GM21423 (cell line): ENCODE data around the gene CNTNAP5.

Experiments
- ATAC-seq: cut with Tn5 transposase; IDR thresholded peaks from one replicate; pipeline ENCODE4 v1.9.1; 2021; ENCODE audit warnings: mild to moderate bottlenecking, moderate library complexity; ENCODE audit not compliant: unreplicated experiment

CNTNAP5 gene

GRCh38 chr2:124535816-124536215 is 510.7 kb downstream of the CNTNAP5 start:
- ATAC-seq = no peak

GRCh38 chr2:124536591-124536990 is 511.5 kb downstream of the CNTNAP5 start:
- ATAC-seq = no peak

DNA sequence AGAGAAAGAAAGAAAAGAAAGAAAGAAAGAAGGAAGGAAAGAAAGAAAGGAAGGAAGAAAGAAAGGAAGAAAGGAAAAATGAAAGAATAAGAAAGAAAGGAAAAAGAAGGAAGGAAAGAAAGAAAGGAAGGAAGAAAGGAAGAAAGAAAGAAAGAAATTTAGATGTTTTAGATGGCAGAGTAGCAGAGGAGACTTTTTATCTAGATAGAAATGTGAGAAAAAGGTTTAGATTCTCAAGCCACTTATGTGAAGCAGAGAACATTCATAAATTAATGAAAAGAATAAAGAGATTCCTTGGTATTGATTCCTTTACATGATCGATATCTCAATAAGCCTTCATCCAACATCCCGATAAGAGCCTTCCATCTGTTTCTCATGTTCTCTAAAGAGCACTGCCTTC is 513.5 kb downstream of the CNTNAP5 start:
- no peak for ATAC-seq

DNA sequence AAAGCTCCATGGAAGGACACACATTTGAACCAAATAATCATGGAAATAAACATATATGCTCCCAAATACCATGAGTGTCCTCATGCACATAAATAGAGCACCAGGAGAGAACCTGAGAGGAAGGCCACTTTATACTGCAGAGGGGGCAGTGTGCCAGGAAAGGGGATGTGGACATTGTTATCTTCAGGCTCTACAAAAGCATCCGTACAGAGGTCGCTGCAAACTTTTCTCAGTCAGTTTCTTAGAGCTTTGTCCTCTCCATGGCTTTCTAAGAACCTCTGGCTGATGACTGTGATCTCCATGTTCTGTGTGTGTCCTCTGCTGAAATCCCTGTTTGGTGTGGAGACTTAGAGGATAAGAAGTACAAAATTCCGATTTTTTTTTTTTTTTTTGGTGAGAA is 515.7 kb downstream of the CNTNAP5 start:
- ATAC-seq = no peak

DNA sequence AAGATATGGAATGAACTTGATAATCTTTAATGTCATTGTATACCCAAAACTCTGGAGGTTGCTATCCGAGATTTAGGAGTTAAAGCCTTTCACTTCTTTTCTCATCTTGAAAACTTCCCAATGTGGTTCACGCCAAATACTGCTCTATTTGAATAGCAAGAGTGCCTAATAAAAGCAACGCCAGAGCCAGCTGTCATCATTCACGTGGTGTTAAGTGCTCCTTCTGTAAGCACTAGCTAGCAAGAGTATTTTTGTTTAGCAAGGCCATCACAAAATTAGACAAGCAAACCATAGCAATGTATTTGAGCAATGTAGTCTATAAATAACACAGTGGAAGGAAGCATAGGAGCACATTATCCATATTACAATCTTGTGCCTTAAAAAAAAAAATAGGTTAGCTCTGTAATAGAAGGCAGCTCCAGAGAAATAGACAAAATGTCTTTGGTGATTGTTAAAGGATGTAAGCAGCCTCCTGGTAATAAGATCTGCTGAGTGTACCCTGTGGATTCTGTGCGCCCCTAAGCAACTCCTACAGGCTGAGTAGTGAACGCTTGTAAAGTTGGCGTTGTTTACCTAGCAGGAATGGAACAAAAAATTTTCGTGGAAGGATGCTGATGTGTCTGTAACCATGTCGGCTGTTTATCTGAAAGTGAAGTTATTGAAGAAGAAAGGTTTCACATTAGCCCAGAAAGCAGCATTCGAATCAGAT is 518.0 kb downstream of the CNTNAP5 start:
- no peak for ATAC-seq

GRCh38 chr2:124547700-124548099 is 522.6 kb downstream of the CNTNAP5 start:
- no peak for ATAC-seq

GRCh38 chr2:124558277-124558905 is 533.3 kb downstream of the CNTNAP5 start:
- ATAC-seq = no peak

DNA sequence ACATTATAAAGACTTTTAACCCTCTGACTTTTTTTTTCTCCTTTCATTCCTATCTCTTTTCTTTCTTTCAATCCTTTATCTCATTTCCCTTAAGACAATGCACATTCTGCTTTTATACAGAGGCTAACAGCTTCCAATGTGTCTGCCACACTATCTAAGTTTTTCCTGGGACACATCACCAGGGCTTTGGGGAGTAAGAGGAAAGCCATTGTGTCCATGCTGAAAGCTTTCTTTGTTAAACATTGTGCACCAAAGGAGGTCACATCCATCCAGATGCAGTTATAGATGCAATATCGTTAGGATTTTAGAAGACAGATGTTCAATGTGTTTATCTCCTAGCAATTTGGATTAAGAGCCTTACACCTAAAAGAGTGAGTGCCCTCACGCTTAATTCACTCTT is 534.1 kb downstream of the CNTNAP5 start:
- ATAC-seq = no peak

DNA sequence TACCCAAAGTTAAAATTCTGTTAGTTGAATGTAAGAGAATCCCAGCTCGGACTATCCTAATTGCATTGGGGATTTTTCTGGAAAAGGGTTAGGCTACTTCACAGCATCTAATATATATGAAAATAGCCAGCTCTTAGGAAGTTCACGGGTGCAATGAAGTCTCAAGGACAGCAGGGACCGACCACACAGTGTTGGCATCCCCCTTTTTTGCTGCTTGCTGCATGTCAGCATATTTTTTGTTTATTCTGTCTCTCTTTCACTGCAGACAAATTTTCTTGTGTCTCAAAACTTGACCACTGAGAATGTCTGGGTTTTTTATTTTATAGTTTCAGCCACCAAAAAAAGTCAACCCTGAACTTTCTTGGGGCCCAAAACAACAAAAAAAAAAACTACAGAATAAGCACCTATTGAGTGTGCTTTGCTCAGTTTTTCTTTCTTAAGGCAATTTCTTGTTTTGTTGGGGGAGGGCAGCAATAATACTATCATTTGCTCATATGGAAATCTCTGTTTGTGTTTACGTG is 535.6 kb downstream of the CNTNAP5 start:
- ATAC-seq = no peak

GRCh38 chr2:124561486-124561885 is 536.4 kb downstream of the CNTNAP5 start:
- no peak for ATAC-seq

DNA sequence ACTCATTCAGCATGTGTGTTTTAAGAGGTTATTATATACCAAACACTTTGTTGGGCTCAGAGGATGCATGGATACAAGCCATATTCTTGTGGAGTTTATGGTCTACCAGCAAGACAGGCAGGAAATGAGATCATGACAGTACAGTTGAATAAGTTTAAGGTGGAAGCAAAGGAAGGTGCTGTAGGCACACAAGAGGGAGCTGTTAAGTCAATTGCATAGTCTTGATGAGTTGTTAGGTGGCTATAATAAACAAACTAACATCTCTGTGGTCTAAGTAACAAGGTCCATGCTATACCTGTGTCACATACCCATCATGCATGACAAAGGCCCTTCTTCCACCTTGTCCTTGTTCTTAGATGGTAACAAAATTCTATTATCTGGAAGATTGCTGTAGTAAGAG is 538.3 kb downstream of the CNTNAP5 start:
- no peak for ATAC-seq

GRCh38 chr2:124566518-124566970 is 541.5 kb downstream of the CNTNAP5 start:
- no peak for ATAC-seq

DNA sequence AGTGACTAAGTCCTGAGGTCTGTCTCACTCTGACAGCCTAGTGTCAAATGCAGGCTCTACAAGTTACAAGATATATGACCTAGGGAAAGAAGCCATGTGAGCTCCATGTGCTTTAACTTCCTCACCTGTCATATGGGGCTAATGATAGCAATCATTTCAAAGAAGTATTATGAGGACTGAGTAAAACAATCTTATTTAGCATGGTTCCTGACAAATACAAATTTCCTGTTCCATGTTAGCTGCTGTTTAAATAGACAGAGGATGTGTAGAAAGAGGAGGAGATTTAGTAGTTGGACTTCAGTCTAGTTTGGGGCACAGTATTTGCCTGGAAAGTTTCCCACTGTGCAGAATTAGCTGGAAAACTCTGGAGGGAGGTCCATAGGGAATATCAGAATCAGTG is 545.8 kb downstream of the CNTNAP5 start:
- no peak for ATAC-seq

DNA sequence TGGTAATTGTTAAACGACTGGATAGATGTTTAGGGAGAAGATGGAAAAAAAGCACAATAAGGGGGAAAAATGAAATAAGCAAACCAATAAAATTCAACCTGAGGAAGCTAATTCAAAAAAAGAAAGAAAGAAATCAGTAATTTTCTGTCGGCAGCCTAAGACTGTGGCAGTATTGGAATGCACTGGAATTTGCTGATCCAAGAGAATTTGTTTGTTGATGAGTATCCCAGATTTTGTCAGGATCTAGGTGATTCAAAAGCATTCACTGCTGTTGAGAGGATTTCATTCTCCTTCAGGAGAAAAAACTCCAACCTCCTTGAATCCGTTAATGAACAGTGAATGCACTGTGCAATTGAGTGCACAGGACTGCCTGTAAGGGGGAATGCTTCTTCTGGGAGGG is 546.7 kb downstream of the CNTNAP5 start:
- ATAC-seq = no peak

- no peak for ATAC-seq
These were observed 548.0 kb downstream of the CNTNAP5 start for GRCh38 chr2:124572934-124573634.

DNA sequence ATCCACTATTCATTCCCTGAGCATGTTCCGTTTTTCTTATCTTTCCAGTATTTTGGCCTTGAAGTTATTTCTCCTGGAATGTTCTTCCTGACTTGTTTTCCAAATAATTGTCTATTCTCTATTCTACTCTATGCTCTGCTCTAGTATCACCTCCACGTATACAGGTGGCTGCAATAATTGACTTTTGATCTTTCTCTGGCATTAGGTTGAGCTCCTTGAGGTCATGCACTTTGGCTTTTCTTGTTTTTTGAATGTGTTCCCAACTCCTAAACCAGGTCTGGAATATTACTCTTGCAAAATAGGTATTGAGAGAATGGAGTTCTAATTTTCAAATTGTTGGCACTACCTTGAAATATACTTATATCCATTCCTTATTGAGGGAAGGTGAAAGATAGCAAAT is 550.4 kb downstream of the CNTNAP5 start:
- no peak for ATAC-seq

DNA sequence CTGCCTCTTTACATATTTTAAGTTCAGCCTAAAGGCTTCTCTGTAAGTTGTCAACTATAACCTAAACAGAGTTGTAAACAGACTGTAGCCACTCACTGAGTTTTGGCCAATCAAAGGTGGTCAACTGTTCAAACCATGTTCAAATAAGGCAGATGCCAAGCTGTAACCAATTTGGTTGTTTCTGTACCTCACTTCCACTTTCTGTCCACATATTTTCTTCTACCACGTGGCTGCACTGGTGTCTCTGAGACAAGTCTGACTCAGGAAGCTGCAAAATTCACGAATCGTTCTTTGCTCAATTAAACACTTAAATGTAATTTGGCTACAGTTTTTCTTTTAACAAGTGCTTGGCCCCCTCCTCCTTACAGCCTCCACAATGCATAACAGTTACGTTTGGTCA is 555.2 kb downstream of the CNTNAP5 start:
- ATAC-seq = no peak

GRCh38 chr2:124582387-124582786 is 557.3 kb downstream of the CNTNAP5 start:
- no peak for ATAC-seq

DNA sequence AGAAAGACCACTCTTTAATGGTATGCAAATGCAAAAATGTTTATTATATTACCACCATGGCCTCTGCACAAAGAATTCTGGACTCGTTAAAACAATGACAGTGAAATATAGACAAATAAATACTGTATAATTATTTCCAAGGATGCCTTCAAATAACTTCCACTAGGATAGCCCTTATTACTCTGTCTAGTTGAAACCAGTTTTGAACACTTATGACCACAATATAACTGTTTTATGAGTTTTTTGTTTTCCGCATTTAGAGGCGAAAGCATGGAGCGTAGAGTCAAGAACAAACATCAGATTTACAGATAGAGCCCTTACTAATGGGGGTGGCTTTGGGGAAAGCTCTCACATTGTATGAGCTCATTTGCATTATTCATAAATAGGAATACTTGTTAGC is 559.5 kb downstream of the CNTNAP5 start:
- no peak for ATAC-seq

DNA sequence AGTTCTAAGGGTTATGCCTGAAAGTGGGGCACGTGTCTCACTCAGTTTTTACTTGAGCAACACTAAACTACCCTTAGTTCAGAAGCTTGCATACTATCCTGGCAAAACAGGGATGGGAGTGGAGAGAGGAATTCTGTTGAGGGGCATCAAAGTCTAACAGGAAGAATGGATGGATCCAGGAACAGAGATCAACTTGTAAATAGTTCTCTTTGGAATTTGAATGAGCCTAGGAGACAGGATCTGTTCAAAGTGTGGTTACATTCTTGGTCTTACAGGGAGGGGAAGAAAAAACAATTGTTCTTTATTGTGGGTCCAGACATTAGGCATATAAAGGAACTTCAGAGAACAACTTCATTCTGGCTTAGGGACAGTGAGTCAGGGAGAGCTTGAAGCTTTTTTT is 560.2 kb downstream of the CNTNAP5 start:
- no peak for ATAC-seq

GRCh38 chr2:124586210-124586609 is 561.1 kb downstream of the CNTNAP5 start:
- ATAC-seq = no peak

DNA sequence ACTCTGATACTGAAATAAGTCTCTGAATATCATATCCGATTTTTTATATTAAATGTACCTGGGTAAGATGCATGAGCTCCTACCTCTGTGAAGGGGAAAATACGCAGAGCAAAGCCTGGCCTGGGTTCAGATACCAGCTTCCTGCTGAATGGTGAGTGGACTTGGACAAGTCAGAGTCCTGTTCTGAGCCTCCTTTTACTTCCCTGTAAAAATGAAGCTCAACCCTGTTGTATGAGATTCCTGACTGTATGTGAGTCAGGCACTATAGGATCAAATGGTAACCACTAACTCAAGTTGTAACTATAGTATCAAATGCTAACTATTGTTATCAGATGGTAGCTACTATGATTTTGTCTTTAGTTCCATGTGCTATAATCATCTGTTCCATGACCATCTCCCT is 561.7 kb downstream of the CNTNAP5 start:
- no peak for ATAC-seq
